ENCODE data around the gene CXCL17.
"Not testable (repeated sequence)": the region's sequence is repeated elsewhere in the genome, so short reads cannot be mapped to it uniquely, and the experiment has no call there.

CXCL17 gene, protein sequence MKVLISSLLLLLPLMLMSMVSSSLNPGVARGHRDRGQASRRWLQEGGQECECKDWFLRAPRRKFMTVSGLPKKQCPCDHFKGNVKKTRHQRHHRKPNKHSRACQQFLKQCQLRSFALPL

DNA sequence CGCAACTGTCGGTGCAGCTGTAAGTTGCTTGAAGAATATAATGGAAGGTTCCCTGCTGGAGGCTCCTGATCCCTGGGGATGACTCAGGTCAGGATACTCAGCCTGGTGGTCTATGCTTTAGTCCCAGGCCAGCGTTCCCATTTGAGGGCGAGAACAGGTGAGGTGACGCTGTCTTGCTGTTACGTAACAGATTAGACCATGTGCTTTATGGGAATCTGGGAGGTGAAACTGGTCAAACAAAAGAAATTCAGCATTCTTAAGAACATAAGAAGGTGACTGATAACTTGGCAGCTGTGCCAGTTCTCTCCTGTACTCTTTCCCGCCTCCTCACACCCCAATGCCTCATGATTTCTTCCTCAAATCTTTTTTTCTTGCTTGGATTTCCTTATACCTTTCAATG is at the start of gene CXCL17:
Gene CXCL17, minus strand, starts transcription at position 114 of the 400 bp plus-strand sequence. CDS start 114 bp downstream, outside the sequence.
- no peak for DNase-seq

DNA sequence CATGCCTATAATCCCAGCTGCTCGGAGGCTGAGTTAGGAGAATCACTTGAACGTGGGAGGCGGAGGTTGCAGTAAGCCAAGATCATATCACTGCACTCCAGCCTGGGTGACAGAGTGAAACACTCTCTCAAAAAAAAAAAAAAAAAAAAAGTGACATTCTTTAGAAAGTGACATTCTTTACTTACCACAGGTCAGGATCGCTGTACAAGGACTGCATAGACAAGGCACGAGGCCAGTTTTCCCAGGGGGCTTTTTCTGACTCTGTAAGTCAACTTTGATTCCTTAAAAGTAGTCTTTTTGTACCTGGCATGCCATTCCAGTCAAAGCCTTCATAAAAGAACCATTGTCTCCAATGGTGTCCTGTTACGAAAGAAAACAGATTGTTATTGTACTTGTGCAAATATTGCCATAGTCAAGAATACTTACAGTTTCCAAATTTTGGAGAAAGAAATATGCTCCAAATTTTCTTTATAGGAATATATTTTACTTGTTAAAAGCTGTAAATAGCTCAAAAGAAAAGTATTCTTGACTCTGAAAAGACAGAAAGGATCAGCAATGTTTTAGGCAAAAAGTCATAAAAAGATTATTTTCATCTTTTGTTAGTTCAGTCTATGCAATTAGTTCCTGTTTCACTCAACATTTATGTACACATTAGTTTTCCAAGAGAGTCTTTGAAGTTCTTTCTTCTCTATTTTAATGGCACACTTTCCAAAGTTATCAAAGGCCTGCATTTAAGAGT is 46.2 kb upstream of the CXCL17 start:
- DNase-seq: no peak

DNA sequence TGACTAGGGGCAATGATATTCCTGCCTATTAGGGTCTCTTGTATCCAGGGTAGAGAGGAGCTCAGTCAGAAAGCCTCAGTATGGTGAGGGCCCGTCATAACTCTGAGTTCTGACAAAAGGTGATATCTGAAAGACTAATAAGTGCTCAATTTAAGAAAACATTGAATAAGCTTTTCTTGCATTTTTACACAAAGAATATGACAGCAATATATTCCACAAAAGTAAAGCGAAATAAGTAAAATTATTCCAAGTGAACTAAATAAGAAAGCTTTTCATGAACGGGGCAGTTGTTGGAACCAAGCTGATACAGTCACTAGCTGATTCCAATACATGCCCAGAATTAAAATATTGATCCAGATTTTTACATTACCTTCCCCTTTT is 45.0 kb upstream of the CXCL17 start:
- no peak for DNase-seq

DNA sequence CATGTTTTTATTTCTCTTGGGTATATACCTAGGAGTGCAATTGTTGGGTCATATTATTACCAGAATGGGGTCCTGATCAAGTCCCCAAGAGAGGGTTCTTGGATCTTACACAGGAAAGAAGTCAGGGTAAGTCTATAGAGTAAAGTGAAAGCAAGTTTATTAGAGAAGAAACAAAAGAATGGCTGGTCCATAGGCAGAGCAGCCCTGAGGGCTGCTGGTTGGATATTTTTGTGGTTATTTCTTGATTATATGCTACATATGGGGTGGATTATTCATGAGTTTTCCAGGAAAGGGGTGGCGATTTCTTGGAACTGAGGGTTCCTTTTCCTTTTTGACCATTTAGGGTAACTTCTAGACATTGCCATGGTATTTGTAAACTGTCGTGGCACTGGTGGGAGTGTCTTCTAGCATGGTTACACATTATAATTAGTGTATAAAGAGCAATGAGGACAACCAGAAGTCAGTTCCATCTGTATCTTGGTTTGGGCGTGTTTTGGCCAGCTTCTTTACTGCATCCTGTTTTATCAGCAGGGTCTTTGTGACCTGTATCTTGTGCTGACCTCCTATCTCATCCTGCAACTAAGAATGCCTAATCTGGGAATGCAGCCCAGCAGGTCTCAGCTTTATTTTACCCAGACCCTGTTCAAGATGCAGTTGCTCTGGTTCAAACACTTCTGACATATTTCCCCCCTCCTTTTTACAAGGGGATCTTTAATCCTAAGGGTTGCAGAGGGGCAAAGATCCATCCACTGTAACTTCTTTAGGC is 44.5 kb upstream of the CXCL17 start:
- no peak for DNase-seq

DNA sequence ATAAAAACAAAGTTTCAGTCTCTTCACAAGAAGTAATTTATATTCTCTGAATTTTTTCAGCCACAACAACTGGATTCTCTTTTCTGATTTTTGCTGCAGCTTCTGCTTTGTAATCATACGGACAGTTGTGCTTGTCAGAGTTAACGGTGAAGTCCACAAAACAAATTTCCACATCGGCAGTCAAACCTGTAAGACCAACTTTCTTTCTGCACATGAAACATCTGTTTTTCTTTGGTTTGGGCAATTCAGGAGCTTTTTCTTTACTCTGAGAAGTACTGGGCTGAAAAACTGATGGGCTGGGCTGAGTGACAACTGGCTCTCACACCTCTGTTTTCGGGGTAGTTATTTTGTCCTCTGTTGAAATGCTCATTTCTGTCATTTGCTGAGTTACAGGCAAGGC is 42.3 kb upstream of the CXCL17 start:
- not testable (repeated sequence) for DNase-seq

DNA sequence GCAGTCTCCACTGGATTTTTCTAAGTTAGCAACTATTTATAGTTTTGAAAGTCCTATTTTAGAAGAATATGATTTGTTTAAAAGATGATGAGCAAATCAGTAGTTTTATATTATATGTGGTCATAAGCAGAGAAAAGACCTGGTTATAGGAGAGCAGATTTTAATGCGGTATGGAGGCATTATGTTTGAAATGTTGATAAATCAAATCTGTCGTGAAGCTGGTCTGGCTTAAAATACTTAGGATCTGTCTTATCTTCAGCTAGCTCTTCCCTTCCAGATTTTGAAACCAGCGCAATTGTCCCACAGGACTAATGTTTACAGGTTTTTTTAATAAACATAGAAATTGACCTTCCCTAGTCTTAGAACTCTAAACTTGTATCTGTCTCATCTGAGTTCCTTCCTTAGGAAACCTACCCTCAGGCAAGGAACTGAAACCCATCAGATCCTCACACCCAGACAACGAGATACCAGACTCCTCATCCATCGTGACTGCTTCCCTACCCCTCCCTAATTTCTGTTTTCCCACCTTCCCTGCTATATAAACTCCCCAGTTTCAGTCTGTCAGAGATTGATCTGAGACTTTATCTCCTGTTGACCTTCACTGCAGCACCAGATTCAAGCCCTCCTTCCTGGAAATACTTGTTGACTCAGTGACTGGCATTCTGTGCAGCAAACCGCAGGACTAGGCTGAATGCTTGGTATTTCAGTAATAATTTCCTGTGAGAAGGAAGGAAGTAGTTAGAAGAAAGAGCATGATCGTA is 37.8 kb upstream of the CXCL17 start:
- DNase-seq: peak; percentile 36

DNA sequence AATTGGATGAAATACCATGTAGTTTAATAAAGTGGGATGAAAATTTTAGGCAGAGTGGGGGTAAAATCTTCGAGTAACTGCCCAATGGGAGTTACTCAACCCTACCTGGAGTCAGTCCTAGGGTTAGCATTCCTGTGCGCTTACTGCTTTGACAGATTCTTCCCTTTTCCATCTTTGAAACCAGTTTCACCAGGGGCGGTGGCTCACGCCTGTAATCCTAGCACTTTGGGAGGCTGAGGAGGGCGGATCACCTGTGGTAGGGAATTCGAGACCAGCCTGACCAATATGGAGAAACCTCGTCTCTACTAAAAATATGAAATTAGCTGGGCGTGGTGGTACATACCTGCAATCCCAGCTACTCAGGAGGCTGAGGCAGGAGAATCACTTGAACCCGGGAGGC is 37.0 kb upstream of the CXCL17 start:
- DNase-seq: no peak

DNA sequence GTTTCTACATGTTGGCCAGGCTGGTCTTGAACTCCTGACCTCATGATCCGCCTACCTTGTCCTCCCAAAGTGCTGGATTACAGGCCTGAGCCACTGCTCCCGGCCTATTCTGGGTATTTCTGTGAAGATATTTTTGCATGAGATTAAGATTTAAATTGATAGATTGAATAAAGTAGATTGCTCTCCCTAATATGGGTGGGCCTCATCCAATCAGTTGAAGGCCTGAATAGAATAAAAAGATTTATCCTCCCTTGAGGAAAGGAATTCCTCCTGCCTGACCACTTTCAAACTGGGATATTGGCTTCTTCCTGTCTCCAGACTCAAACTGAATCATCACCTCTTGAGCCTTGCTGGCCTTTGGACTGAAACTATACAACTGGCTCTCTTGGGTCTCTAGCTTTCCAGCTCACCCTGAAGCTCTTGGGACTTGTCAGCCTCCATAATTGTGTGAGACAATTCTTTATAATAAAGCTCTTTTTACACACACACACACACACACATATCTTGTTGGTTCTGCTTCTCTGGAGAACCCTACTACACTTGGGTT is 36.1 kb upstream of the CXCL17 start:
- DNase-seq: no peak

DNA sequence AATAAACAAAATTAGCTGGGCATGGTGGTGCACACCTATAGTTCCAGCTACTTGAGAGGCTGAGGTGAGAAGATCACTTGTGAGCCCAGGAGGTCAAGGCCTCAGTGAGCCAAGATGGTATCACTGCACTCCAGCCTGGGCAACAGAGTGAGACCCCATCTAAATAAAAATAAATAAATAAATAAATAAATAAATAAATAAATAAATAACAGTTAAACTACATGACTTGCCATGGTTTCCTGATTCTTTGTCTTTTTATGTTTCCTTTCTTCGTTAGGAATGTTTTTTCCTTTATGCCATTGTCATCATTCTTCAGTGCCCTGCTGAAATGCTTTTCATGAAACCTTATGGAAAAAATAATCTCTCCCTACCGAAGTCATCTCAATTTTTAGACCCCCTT is 35.2 kb upstream of the CXCL17 start:
- DNase-seq: no peak

DNA sequence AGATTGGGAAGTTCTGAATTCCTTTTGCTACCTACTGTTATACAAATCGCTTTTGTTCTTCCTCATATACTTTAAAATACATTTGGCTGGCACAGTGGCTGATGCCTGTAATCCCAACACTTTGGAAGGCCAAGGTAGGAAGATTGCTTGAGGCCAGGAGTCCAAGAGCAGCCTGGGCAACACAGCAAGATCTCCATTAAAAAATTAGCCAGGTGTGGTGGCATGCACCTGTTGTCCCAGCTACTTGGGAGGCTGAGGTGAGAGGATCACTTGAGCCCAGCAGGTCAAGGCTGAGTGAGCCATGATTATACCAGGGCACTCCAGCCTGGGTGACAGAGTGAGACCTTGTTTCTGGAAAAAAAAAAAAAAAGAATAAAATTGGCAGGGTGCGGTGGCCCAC is 34.4 kb upstream of the CXCL17 start:
- no peak for DNase-seq

DNA sequence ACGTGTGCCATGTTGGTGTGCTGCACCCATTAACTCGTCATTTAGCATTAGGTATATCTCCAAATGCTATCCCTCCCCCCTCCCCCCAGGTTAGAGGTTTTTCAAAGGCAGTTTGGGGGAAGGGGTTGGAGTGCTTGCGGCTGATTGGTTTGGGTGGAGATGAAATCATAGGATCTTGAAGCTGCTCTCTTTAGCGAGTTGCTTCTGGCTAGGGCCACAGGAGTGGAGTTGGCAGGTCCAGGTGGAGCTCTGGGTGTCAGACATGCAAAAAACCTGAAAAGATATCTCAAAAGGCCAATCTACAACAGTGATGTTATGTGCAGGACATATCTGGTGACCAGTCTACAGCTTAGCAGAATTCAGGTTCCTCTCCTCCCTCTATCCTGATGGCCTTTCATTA is 32.6 kb upstream of the CXCL17 start:
- no peak for DNase-seq

DNA sequence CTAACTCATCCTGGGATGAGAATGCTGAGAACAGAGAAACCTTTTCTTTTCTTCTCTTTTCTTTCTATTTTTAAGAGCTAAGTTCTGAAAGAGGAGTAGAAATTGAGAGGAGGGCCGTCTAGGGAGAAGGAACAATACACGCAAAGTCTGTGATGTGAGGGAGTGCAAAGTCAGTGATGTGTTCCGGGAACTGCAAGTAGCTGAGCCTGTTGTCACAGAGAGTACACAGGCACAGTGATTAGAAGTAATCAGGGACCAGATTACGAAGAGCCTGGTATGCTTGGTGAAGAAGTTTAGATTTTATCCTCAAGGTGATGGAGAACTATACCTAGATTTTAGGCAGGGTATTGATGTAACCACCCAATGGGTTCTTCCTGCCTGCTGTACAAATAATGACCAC is 32.0 kb upstream of the CXCL17 start:
- DNase-seq: no peak

DNA sequence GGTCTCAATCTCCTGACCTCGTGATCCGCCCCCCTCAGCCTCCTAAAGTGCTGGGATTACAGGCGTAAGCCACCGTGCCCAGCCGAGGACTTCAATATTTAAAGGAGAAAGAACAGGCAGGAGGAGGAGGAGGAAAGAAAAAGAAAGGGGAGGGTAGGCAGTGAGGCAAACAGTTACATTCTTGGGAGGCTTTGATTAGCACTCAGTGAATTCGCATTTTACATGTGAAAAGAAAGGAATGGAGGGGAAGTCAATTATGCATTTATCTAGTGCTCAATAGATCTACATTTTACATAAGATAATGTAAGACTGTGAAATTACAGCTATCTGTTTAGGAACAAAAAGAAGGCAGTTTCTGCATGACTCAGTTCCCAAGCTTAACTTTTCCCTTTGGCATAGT is 30.9 kb upstream of the CXCL17 start:
- no peak for DNase-seq

DNA sequence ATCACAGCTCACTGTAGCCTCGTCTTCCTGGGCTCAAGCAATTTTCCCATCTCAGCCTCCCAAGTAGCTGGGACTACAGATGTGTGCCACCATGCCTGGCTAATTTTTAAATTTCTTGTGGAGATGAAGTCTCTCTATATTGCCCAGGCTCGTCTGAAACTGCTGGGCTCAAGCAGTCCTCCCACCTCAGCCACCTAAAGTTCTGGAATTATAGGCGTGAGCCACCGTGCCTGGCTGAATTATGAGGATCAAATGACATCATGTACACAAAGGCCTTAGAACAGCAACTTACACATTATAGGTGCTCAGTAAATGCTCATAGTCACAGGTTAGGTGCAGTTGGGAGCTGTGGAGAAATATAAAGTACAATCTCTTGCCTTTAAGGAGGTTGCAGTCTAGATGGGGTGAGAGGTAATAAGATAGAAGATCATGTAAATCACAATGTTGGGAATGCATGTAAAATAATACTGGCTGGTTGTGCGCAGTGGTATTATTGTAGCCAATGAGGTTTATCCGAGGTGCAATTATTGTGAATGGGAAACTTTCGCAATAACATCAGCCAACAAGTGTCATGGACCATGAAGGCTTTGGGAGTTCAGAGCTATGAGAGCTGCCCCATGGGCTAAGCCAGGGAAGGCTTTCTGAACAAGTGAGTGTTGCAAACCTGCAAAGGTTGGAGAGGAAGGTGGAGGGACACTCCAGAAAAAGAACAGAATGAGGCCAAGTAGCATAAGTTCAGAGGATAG is 29.8 kb upstream of the CXCL17 start:
- DNase-seq: no peak

DNA sequence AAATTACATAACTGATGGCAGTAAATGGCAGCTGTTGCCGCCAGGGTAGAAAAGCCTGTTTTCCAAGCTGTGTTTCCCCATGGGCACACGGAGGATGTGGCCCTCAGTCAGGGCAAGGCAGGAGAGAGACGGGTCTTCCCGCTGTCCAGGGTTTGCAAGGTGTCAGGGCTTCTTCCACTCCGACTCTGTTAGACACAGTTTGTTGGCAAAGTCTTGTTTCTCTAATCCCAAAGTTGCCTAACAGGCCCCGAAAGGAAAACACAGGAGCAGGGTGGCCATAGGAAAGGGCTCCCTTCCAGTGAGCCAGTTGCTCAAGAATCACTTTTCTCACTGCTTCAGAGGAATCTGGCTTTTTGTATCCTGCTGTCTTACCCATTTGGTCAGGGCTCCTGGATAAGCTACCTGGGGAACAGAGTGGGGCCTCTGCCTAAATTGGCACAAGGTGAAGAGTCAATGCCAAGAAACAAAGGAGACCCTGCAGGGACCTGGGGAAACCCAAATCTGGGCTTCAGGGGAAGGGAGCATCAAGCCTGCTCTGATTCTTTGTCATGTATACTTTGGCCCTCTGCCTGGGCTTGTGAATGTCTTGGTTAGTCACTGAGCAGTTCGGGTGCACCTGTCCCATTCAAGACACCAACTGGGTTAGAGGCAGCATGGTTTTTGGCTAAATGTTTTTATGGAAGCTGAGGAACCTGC is 29.0 kb upstream of the CXCL17 start:
- no peak for DNase-seq

DNA sequence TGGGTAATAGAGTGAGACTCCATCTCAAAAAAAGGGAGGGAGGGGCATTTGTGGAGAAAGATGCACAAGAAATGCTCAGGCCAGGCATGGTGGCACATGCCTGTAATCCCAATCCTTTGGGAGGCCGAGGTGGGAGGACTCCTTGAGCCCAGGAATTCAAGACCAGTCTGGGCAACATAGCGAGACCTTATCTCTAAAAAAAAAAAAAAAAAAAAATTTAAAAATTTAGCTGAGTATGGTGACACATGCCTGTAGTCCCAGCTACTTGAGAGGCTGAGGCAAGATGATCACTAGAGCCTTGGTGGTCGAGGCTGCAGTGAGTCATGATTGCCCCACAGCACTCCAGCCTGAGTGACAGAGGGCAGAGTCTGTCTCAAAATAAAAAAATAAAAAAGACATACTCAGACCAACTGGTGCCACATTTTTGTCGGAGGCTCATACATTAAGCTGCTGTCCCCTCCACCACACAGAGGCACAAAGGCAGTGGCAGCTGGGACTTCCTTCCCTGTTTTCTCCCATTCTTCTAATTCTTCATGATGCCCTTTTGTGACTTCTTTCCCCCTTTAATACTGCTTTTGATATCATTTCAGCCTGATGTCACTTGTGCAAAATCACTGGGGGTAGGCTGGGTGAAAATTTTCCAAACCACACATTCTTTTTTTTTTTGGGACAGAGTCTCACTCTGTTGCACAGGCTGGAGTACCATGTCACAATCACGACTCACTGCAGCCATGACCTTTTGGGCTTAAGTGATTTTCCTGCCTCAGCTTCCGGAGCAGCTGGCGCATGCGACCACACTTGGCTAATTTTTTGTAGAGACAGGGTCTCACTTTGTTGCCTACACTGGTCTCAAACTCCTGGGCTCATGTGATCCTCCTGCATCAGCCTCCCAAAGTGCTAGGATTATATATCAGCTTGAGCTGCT is 26.8 kb upstream of the CXCL17 start:
- no peak for DNase-seq

DNA sequence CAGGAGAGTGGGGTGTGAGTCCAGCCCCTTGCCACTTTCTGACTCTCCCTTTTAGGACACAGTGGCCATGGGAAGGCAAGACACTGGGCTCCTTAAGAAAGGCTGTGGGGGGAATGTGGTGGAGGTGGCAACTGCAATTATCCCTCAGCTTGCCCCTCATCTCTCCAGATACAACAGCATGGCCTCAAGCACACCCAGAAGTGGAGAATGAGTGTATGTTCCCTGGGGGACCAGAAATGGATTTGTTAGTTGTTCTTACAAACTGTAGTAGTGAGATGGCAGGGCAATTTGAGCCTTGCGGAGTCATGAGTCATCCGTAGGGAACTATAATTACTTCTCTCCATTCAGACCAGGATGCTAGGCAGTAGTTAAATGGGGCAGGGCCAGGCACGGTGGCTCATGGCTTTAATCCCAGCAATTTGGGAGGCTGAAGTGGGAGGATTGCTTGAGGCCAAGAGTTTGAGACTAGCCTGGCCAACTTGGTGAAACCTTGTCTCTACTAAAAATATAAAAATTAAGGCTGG is 25.6 kb upstream of the CXCL17 start:
- peak; percentile 75 for DNase-seq

DNA sequence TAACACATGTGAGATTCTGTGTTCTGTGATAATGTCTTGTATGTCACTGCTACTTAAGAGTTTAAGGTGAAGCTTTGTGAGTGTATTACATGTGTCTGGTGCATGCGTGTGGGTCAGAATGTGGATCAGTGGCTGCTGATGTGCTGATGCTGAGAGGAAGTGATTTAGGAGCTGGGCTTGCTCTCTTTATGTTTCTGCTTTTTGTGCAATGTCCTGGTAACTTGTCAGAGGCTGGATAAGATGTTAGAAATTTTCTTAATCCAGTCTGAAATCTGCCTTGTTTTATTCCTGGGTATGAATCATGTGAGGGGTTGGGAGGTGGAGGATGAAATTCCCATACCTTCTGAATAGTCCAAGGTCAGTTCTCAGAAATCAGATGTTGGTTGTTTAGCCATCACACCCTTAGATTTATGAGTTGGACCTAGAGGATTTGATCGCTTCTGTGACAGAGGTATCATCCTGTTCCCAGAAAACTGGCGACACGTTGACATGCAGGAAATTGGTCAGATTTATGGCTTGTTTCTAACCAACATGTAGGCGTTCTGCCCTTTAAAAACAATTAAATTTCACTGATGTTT is 24.5 kb upstream of the CXCL17 start:
- DNase-seq: no peak

DNA sequence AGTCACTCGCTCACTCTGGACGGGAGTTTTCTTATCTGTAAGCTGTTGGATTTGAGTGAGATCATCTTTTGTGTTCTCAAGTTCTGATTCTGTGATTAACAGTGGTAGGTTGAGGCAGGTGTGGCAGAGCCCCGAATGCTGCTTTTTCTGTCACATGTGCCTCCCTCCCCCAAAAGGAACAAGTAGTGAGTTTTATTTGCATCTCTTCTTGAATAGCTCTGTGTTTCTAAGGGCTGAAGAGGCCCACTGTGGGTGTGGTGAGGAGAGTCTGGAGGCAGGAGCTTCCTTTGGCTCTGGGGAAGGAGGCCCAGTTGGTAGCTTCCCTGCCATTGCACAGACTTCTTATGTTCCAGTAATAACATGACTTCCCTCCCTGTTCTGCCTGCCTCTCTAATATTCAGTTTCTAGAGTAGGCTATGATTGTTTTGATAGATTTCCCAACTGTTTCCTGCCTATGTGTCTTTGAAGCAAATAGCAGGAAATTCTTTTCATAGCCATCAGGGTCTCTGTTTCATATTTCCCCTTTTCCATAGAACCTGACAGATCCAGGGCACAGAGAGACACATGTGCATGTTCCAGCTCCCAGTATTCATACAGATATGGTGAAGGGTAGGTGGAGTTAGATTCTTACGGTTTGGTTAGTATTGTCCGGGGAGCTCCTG is 23.9 kb upstream of the CXCL17 start:
- DNase-seq: no peak
